ENCODE measurements around the gene DERA. TPM values are rescaled to one million over a fixed set of nuclear protein-coding genes. Genes with fewer than 3 reads are reported as not detected.
"Not testable (repeated sequence)": the region's sequence is repeated elsewhere in the genome, so short reads cannot be mapped to it uniquely, and the experiment has no call there.

DERA gene
- total and polyA plus RNA-seq, 9 of the 15 experiments (the other 6 are each of a cell fraction or from before 2014, with no cell fraction given): 5.5 to 15.5 (median 7.8) TPM

DNA sequence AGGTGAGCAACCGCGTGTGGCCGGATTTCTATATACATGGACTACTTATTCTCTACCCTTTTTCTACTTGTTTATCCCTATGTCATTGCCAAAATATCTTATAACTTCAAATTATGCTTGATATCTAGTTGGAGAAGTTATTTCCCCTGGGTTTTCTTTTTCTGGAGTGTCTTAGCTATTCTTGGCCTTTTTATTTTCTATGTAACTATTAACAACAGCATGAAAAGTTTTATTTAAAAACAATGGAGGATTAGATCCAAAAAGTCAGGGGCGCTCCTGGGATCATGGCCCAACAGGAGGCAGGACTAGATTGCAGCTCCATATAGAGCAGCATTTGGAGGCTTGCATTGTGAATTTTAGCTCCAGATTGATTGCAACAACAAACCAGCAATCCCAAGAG is 37.6 kb upstream of the DERA start:
- WGBS (ENCODE audit: insufficient coverage, low coverage, missing lambda C conversion rate): 4% methylated on average over 3 of the region's 4 CpGs
- FAIRE-seq (no peak), DNase-seq (ENCODE audit: extremely low read depth in 1 of 4, low spot score in 3 of 4) (no peak)

DNA sequence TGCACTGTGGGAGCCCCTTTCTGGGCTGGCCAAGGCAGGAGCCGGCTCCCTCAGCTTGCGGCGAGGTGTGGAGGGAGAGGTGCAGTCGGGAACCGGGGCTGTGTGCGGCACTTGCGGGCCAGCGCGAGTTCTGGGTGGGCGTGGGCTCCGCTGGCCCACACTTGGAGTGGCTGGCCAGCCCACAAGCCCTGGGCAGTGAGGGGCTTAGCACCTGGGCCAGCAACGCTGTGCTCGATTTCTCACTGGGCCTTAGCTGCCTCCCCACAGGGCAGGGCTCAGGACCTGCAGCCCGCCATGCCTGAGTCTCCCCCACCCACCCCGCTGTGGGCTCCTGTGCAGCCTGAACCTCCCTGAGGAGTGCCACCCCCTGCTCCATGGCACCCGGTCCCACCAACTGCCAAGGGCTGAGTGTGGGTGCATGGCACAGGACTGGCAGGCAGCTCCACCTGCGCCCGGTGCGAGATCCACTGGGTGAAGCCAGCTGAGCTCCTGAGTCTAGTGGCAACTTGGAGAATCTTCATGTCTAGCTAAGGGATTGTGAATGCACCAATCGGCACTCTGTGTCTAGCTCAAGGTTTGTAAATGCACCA is 36.5 kb upstream of the DERA start:
- POLR2A ChIA-PET; H4K20me1 ChIP-seq (replicated peaks; ENCODE audit: control insufficient read depth, insufficient read depth, low read length); H3K36me3 ChIP-seq (ENCODE audit: control insufficient read depth, insufficient read depth, low read length); H3K27me3 ChIP-seq (ENCODE audit: control insufficient read depth in 2 of 2, insufficient read depth in 2 of 2, low read length in 2 of 2); H3K9ac ChIP-seq (ENCODE audit: insufficient read depth in 1 of 2, low read depth in 2 of 2, low read length in 2 of 2); H2AFZ ChIP-seq (ENCODE audit: low read depth, low read length); H3K79me2 ChIP-seq (ENCODE audit: control insufficient read depth, insufficient read depth, low read length); H3K9me3 ChIP-seq (replicated peaks; ENCODE audit: control insufficient read depth, insufficient read depth, low read depth, low read length); BruUV-seq (replicated peaks); DNase-seq (ENCODE audit: extremely low read depth in 1 of 4, low spot score in 3 of 4); H3K4me3 ChIP-seq; H3K9me1 ChIP-seq (ENCODE audit: control insufficient read depth, insufficient read depth, low read length); intact Hi-C loops (cut with micrococcal nuclease); FAIRE-seq; H3K4me1 ChIP-seq (replicated peaks in 1 of 2; ENCODE audit: control insufficient read depth in 2 of 2, insufficient read depth in 2 of 2, low read length in 2 of 2); ATAC-seq; H3K27ac ChIP-seq (ENCODE audit: extremely low read depth, low read depth, low read length); CTCF ChIA-PET (ENCODE audit: low intra/inter-chr PET ratio); H3K4me2 ChIP-seq (ENCODE audit: insufficient read depth, low read length): not testable (repeated sequence)
- in situ Hi-C loops (cut with MboI): loop anchor here (25.0 kb wide), 1 partner anchor 1062 kb away; the partner anchor contains the start of genes C12orf60, SMCO3 and WBP11
- 58% methylated on average over 6 of the region's 20 CpGs for WGBS (ENCODE audit: insufficient coverage, low coverage, missing lambda C conversion rate)

More for the DNA sequence above, 37.6 kb upstream of the DERA start:
- Histone ChIP-seq H3K9me1 (ENCODE audit: control insufficient read depth, insufficient read depth, low read length) (no peaks in the 10 kb centered on the region), H3K27ac (ENCODE audit: extremely low read depth, low read depth, low read length) (no peak overlapping the region), H3K4me2 (ENCODE audit: insufficient read depth, low read length) (no peak overlapping the region), H4K20me1 (replicated peaks; ENCODE audit: control insufficient read depth, insufficient read depth, low read length) (no peaks in the 10 kb centered on the region), H3K4me3 (no peak overlapping the region), H3K27me3 (ENCODE audit: control insufficient read depth in 2 of 2, insufficient read depth in 2 of 2, low read length in 2 of 2) (no peaks in the 10 kb centered on the region), H3K36me3 (ENCODE audit: control insufficient read depth, insufficient read depth, low read length) (no peaks in the 10 kb centered on the region), H3K9me3 (replicated peaks; ENCODE audit: control insufficient read depth, insufficient read depth, low read depth, low read length) (no peaks in the 10 kb centered on the region), H3K9ac (ENCODE audit: insufficient read depth in 1 of 2, low read depth in 2 of 2, low read length in 2 of 2) (no peak overlapping the region), H2AFZ (ENCODE audit: low read depth, low read length) (no peak overlapping the region), H3K4me1 (replicated peaks in 1 of 2; ENCODE audit: control insufficient read depth in 2 of 2, insufficient read depth in 2 of 2, low read length in 2 of 2) (no peaks in the 10 kb centered on the region), H3K79me2 (ENCODE audit: control insufficient read depth, insufficient read depth, low read length) (no peaks in the 10 kb centered on the region)
- ChIA-PET POLR2A (no interaction called here), CTCF (ENCODE audit: low intra/inter-chr PET ratio) (no interaction called here)
- in situ Hi-C loops (cut with MboI) (no loop called here), intact Hi-C loops (cut with micrococcal nuclease) (no loop called here)
- ATAC-seq: no peak
- TF ChIP-seq ZBTB1 (CRISPR knock-in tag; IDR thresholded peaks at IDR 0.05; ENCODE audit: borderline replicate concordance, low read depth) (no peak), TAF7 (tag; IDR thresholded peaks at IDR 0.05) (no peak), FOSL1 (tag; conservative IDR thresholded peaks at IDR 0.05) (no peak), ZNF354B (CRISPR knock-in tag; IDR thresholded peaks at IDR 0.05) (no peak), TEAD2 (tag; IDR thresholded peaks at IDR 0.05) (no peak), CREM (IDR thresholded peaks at IDR 0.05; ENCODE audit: low read depth) (no peak), NR2F6 (CRISPR knock-in tag; IDR thresholded peaks at IDR 0.05) (no peak), PML (IDR thresholded peaks at IDR 0.05; ENCODE audit: low read length) (no peak)
- TF ChIP-seq, protein P1, sequence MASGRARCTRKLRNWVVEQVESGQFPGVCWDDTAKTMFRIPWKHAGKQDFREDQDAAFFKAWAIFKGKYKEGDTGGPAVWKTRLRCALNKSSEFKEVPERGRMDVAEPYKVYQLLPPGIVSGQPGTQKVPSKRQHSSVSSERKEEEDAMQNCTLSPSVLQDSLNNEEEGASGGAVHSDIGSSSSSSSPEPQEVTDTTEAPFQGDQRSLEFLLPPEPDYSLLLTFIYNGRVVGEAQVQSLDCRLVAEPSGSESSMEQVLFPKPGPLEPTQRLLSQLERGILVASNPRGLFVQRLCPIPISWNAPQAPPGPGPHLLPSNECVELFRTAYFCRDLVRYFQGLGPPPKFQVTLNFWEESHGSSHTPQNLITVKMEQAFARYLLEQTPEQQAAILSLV (tag; IDR thresholded peaks at IDR 0.05): no peak
- BruUV-seq (replicated peaks): no TSS peak

All from K562 (cell line).